Stimulated activated CD4-positive, alpha-beta T cell treated with anti-CD3 and anti-CD28 coated beads, Interleukin-2, amount 100 ng/mL, for 4 hours (primary cell): Measurements from ENCODE around the gene EGFLAM.
"Not testable (repeated sequence)": the region's sequence is repeated elsewhere in the genome, so short reads cannot be mapped to it uniquely, and the experiment has no call there.

Experiments
- DNase-seq: peaks from one replicate; pipeline ENCODE4 v3.0.0-alpha.2; 2020; ENCODE audit warnings: low read depth

Gene EGFLAM

DNA sequence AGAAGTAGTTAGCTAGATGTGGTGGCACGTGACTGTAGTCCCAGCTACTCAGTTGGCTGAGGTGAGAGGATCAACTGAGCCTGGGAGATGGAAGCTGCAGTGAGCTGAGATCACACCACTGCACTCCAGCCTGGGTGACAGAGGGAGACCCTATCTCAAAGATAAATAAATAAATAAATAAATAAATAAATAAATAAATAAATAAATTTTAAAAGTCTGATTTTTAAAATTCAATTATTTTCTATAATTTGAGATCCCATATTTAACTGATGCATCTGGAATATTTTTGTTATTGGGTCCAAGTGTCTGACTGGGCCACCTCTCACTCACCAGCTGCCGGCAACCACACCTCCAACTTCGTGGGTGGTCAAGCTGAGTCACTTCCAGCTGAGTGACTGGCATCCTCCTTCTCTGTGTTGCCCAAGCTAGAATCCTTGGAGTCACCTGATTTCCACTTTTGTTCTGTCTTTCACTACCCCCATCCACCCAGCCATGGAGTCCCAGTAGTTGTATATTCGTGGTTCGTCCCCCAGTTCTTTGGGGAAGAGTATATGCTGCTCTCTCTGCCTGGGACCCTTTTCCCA, 70.9 kb downstream of the EGFLAM start:
- DNase-seq, result no peak

DNA sequence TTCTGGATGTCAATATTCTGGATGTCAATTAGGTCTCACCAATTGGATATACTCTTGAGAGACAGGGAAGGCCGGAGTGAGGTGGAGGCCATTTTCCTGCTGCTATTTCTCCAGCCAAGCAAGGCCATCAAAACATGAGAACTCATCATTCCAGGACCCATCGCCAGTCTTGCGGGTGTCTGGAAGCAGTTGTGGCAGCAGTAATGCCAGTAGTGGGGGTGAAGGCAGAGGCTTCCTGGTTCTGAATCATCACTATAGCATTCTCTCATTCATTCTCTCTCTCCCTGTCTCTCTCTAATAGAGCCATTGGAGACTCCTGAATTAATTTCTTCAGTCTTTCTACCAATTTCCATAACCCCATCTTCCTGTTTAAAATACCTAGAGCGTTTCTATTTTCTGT, 71.8 kb downstream of the EGFLAM start:
- no peak for DNase-seq

DNA sequence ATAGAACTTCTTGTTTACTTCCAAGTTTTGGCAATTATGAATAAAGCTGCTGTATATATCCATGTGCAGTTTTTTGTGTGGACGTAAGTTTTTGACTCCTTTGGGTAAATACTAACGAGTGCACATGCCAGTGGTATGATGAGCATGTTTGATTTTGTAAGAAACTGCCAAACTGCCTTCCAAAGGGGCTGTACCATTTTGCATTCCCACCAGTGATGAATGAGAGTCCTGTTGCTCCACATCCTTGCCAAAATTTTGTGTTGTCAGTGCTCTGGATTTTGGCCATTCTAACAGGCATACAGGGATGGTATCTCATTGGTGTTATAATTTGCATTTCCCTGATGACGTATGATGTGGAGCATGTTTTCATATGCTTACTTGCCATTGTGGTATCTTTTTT, 73.5 kb downstream of the EGFLAM start:
- DNase-seq, result no peak

DNA sequence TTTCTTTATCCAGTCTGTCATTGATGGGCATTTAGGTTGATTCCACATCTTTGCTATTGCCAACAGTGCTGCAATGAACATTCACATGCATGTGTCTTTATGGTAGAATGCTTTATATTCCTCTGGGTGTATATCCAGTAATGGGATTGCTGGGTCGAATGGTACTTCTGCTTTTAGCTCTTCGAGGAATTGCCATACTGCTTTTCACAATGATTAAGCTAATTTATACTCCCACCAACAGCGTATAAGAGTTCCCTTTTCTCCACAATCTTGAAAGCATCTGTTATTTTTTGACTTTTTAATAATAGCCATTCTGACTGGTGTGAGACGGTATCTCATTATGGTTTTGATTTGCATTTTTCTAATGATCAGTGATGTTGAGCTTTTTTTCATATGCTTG, 74.8 kb downstream of the EGFLAM start:
- DNase-seq, result not testable (repeated sequence)

DNA sequence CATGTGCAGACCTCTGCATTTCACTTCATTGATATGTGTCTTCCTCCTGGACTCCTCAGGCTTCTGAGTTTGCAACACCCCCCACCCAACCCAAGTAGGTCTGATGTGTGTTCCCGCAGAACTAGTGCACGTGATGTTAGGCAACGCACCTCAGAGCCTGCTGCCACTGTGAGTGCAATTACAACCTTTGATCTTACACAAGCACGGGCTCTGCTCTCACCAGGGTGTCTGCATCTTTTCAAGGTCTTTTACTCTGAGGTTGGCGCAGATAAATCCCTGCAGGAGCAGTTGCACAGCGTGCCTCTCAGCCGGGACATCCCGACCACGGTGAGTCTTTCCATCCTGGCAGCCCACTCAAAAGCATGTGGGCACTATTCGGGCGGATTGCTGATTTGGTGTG, 80.1 kb downstream of the EGFLAM start:
- no peak for DNase-seq

DNA sequence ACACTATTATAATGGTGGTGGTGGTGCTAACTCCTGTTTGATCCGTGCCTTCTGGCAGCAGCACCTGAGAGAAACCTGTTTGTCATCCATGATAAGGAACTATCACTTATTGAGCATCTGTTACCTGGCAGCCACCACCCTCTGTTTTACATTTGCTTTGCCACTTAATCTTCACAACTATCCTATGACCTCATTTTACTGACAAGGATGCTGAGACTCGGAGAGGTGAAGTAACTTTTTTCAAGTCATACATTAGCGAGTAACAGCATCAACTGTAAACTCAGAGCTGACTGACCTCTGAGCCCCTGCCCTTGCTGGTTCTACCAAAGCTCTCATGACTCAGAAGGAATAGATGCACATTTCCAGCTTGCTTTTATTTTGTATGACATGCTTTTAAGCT, 81.1 kb downstream of the EGFLAM start:
- DNase-seq, result no peak

DNA sequence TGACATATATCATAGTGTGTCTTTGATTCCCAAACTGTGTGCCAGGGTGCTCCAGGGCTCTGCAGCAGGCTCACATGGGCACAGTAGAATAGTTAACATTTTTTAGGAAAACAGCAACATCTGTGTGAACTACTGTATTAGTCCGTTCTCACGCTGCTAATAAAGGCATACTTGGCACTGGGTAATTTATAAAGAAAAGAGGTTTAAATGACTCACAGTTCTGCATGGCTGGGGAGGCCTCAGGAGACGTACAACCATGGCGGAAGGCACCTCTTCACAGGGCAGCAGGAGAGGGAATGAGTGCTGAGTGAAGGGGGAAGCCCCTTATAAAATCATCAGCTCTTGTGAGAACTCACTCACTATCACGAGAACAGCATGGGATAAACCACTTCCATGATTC, 82.7 kb downstream of the EGFLAM start:
- no peak for DNase-seq

DNA sequence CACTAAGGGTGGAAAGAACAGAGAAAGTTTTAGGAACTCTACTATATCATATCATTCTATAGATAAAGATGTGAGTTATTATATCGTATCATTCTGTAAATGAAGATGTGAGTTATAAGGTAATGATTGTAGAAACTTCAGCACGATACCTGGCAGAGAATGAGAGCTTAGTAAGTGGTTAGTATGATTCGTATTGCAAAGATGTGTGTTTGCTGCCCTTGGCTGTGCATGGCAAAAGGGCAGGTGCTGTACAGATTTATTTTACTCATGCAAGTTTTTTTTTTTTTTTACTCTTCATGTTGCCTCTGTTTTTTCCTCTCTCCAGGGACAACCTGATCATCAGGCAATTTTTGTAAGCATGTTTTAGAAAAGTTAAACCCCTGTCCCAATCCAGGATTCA, 83.3 kb downstream of the EGFLAM start:
- DNase-seq, result no peak

DNA sequence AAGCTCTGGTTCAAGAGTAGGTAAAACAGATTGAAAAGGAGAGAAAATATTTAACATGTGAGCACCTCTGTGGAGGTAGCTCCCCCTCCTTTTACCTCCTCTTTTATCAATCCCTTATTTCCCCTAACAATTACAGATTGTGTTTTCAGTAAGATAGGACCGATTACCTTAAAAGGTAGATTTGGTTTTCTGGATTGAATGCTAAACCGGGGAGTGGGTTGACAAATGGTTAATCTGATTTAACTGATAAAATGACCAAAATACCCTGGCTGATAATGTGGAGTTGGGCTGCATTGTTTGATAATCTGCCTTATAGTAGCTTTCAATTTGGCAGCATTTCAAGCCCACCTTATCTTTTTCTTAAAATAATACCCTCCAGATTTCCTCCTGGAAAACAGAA, 83.9 kb downstream of the EGFLAM start:
- DNase-seq, result no peak

DNA sequence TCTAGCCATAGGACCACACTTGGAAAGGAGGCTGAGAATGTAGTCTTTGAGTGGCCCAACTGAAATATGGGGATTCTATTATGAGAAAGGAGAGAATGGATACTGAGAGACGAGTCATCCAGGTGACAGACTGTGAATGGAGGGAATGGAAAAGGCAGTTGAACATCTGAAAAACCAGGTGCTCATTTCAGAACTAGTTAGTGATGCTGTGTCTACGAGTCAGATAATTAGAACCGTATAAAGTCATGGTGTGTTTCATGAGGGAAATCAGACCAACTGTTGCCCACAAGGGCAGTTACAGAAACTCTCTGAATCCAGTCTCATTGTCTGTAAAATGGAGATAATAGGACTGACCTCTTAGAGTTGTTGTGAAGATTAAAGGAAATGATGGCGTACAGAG, 86.5 kb downstream of the EGFLAM start:
- no peak for DNase-seq

DNA sequence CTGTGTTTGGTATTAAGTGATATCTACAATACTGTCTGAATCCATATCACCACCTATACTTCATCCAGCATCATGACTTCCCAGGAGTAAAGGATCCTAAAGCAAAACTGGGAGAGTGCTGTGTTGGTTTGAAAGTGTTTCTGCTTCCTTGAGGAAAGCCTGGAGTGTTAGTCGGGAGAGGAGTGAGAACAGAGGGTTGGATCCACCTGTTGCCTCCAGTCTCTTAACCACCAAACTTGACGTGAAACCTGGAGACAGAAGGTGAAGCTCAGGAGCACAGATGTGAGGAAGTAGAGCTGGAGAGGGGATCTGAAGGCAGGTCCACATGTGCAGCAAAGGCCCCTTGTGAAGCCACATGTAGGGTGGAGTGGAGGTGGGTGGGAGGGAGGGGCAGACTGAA, 88.2 kb downstream of the EGFLAM start:
- DNase-seq, result no peak

DNA sequence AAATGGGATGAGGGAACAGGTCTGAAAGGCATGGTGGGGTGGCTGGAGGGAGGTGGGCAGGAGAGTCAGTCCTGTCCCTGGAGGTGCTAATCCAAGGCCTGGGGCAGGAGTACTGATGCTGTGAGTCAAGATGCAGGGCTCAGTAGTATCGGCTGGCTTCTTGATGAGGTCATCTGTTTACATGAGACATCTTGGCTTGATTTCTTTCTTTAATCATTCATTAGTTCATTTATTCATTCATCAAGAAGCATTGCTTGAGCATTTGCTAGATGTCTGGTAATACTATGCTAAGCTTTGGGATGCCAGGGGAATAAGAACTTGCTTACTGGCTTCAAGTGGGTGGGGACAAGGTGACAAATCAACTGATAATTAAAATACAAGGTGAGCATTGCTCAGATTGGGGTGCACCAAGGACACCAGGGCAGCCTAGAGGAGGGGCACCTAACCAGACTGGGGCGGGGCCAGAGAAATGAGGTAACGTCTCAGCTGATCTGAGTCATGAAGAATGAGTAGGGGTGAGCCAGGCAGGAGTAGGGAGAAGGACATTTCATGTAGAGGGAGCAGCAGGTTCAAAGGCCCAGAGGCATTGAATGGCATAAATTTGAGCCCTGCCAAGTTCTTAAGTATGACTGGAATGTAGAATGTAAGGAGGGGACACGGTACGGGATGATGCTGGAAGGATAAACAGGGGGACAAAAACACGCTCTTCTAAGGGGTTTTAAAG, 88.8 kb downstream of the EGFLAM start:
- no peak for DNase-seq

DNA sequence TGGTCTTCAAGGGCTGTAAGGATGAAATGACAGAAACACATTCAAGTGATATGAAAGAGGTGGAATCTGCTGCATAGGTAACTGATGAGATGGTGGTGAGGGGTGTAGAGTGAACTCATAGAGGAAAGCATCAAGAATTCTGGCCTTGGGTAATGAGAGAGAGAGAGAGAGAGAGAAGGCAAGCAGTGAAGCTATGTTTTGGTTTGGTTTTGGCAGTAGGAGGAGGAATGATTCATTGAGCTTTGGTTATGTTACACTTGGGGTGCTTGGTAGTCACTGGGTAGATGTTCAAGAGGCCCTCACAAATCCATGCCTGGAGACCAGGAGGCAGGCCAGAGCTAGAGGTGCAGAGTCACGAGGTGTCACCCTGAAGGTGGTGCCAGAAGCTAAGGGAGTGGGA, 89.5 kb downstream of the EGFLAM start:
- DNase-seq, result no peak

DNA sequence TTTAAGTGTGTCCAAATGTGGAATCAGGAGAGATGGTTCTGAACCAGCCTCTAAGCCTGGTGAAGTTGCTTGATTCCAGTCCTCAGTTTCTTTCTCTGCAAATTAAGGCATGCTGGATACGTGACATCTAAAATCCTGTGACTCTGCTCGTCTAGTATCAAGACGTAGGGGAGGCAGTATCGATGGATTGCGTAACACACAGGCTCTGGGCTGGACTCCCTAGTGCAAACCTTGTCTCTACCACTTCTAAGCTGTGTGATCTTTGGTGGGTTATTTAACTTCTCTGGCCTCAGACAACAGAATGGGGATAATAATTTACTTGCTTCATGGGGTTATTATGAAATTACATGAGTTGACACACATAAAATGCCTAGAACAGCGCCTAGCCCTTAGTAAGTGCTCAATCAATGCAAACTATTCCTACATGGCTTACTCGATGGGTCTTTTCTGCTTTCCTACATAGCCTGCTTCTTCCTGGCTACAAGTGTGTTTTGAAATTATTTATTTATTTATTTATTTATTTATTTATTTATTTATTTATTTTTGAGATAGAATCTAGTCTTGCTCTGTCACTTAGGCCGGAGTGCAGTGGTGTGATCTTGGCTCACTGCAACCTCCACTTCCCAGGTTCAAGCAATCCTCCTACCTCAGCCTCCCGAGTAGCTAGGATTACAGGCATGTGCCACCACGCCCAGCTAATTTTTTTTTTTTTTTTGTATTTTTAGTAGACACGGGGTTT, 102.1 kb downstream of the EGFLAM start:
- DNase-seq, result no peak

DNA sequence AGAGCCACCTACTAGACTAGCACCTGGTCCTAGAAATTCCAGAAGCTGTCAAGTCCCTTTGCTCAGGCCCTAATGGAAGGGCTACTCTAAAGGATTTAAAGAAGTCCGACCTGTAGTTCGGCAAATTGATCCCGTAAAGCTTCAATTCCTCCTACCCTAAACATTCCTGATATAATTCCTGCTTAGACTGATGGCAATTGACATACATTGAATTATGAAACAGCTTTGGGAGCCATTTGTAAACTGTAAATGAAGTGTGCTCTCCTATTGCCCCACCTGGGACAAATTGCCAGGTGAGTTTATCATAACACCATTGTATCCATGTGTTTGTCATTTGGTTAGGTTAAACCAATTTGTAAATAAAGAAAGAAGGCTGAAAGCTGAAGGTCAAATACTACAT, 104.4 kb downstream of the EGFLAM start:
- no peak for DNase-seq

DNA sequence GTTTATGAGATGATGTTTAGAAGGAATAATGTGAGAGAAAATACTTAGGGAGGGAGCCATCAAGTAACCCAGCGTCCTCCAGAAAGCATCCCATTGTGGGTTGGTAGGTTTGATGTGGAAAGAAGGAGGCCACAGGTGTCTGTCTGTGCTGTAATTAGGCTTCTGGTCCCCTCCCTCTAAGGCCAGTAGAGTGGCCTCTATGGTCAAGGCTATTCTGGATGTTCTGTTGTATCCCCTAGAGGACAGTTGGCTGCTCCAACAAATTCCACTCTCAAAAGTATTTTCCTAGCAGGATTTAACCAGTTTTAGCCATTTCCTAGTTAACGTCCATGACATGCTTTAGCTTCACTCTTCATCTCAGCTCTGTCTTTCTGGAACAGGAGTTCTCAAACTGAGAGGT, 106.5 kb downstream of the EGFLAM start:
- no peak for DNase-seq

DNA sequence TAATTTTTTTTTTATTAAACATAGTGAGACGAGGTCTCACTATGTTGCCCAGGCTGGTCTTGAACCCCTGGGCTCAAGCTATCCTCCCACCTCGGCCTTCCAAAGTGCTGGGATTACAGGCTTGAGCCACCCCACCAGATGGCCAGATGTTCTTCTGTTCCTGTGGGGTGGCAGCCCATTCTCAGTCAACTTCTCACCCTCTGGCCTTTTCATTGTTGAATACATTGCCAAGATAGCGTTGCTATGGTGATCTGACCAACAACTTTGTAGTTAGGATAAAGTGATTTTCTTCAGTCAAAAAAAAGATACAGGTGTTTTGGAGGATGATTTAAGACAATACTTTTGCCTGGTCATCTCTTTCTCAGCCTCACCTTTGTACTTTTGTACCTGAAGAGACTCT, 109.1 kb downstream of the EGFLAM start:
- DNase-seq, result no peak

DNA sequence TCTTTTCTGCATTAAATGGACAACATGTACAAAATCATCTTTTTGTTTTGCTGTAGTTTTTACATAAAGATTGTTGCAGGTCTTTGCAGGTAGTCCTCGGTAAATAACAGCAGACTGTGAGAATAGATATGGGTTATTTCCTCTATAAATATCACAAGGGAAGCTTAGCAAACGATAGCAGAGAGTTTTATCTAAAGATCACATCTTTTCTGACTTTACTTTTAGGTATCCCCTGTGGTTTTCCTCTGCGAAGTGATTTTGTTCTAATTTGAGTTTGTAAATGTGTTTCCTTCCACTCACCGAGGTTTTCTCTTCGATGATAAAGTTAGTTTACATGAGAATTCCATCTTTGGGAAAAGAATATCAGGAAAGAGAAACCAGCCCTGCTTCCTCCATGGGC, 109.6 kb downstream of the EGFLAM start:
- no peak for DNase-seq

DNA sequence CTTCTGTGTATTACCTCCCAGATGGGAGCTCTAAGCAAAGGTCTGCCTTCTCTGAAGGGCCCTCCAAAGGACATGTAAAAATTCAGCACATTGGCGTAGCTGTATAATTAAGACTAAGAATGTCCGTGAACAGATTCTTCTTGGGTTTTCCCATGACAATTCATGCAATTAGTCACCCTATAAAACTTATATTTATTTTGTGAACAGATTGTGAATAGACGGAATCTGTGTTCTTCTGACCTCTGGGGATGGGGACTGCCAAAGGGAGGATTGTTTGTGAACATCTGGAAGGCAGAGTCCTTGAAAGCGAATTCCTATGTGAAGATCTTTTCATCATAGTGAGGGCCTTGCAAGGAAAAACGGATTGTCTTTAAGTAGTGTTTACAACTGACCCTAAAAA, 111.3 kb downstream of the EGFLAM start:
- DNase-seq, result no peak

DNA sequence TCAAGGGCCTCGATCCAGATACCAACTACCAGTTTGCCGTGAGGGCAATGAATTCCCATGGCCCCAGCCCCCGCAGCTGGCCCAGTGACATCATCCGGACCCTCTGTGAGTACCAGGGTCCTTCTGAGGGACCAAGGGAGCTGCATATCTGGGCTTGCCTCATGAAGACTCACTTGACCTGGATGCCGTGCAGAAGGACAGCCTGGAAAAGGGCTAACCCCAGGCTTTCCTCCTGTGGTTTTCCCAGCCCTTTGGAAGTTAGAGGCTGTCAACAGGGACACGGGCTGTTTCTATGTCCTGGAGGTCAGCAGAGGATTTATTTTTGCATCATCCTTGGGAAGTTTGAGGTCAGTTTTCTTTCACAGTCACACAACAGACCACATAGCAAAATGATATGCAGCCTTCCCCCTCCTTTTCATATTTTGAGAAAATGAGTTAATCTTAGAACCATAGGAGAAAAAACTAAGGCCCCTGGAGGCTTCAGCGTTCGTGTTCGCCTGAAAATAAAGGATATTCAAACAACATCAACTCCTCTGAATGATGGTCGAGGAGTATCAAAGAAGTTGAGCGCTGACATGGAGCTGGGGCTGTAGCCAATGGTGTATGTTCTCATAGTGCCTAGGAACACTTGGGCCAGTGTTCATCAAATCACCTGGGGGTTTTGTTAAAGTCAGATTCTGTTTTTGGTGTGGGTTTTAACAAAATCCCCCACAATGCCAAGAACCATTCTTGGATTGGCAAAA, 112.2 kb downstream of the EGFLAM start:
- DNase-seq, result no peak

DNA sequence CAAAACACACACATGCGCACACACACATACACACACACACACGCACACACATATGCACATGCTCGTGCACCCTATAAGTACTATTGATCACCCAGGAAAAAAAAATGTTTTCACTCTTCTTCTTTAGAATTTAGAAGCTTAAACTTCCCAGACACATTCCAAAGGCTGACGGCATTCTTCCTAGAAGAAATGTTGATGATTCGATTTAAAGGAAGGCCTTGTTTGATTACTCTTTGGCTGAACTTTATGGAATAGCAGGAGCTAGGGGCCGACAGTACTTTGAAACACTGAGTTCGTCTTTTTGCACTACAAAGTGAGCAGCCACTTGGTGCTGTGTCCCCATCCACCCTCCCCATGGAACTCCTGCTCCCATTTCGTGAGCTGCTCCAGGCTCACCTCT, 113.2 kb downstream of the EGFLAM start:
- no peak for DNase-seq

DNA sequence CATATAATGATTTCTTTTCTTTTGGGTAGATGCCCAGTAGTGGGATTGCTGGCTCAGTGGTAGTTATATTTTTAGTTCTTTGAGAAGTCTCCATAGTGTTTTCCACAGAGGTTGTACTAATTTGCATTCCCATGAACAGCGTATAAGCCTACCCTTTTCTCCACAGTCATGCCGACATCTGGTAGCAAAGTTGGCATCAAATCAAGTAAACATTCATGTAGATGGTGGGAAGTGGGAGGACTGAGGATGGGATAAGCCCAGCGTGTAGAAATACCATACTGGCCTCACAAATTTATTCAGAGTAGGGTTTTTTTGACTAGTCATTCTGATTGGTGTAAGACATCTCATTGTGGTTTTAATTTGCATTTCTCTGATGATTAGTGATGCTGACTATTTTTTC, 115.4 kb downstream of the EGFLAM start:
- DNase-seq, result no peak

DNA sequence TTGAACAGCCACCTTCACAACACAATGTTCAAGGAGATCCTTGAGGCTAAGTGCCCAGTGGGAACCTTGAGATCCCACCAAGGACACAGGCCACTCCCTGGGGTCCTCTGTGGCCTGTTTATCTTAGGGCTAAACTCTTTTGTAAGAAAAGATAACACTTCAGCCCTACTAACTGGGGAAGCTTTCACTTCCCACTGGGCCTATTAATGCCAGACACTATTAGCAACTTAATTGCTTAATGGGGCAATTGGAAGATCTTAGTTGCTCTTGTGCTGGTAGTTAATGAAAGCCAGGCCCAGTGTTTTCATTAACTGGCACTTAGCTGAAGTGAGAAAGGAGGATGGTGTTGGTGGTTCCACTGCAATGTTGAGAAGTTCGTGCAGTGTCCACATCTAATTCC, 117.1 kb downstream of the EGFLAM start:
- DNase-seq, result no peak
